ENCODE measurements around the gene VWC2.
"Not testable (repeated sequence)": the region's sequence is repeated elsewhere in the genome, so short reads cannot be mapped to it uniquely, and the experiment has no call there.

The VWC2 gene

DNA sequence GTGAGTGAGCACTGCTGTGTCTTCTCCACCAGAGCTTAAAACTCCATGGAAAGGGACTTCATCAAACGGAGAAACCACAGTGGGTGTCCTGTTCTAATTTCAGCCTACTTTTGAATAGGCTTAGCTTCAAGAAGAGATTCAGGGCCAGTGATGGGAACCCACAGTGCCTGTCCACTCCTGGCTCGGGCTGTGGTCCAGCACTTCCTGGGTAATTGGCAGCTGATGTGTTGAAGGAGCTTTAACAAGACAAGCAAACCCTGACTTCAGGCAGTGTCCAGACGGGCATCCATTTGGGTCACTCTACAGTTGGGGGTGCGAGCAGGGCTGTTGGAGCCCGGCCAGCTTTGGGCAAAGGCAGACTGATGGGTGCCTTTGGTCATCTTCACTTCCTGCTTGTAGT is 14.5 kb downstream of the VWC2 start:
- no peak for DNase-seq

GRCh38 chr7:49788455-49789059 is 15.1 kb downstream of the VWC2 start:
- DNase-seq, result no peak

DNA sequence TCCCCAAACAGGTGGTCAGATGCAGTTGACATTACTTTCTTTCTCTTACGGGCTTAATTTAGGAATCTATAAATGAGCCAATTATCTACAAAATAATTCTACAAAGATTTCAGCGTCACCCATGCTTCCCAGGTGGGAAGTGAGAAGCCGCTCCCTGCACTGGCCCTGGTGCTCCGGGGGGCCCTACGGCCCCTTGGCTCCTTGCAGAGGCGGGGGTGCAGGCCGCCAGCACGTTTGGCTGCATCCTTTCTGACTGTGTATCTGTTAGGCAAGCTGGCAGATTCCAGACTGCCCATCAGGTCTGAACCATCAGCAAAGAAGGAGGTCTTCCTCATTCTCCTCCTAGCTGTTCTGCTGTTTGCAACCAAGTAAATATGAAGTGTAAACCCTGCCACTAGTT is 16.3 kb downstream of the VWC2 start:
- DNase-seq, result no peak

DNA sequence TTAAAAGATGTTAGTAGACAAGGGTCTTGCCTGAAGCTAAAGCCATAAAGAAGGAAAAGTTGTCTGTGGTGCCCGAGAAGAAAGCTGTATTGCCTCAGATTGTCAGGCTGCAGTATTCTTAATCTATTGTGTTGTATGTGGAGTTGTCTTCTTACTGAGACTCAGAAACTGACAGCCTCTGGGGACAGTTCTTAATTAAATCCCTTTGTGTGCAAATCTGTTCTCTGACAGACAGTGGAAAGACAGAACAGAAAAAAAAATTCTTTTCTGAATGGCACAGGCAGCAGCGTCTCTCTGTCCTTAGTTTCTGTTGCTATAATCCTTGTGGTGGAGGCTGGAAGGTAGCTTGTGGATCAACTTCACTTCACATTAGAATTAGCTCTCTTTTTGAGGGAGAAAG is 16.8 kb downstream of the VWC2 start:
- no peak for DNase-seq

GRCh38 chr7:49791088-49791741 is 17.8 kb downstream of the VWC2 start:
- peak; percentile 7 to 10 for DNase-seq

DNA sequence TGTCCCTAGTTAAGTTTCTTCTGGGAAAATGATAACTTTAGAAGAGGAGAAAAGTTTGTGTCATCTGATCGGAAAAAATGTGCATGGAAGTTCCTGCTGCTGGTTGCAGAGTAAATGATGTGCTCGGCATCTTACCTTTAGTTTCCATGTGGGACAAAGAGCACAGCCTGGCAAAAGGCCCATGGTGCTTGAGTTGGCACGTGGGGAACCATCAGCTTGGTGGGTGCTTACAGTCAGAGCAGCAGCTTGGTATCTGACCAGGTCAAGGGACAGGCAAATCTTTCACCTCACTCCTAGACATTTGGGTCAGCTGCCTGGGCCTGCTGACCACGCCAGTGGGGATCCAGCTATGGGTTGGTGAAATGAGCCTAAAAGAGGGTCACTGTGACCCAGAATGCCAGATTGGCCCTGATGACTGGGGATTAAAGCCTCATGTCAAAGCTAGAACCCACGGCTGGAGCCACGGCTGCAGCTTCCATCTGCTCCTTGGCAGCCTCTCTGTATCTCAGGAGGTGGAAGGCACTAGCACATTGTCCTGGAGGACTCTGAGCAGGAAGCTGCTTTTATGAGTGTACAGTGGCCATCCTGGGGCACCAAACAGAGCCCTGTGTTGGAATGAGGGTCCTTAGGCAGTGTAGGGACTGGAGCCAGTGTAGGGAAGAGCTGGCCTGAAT is 24.7 kb downstream of the VWC2 start:
- DNase-seq, result no peak

DNA sequence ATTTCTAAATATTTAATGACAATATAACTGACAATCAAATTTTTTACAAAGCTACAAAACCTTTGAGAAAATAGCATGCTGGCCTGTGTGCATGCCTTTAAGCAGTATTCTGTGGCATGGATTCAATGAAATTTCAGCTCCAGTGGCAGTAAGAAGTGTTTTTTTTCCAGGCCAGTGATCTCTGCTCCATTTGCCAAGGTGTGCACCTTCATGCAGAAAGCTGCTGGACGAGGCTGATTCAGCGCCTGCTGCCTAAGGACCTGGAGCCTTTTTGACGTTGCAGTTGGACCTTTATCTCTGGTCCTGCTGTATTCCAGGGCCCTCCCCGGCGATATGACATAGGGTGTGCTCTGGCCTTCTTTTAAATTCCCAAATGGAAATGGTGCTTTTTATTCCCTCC is 26.6 kb downstream of the VWC2 start:
- no peak for DNase-seq

- no peak for DNase-seq
These were observed 29.2 kb downstream of the VWC2 start for GRCh38 chr7:49802600-49802999.

DNA sequence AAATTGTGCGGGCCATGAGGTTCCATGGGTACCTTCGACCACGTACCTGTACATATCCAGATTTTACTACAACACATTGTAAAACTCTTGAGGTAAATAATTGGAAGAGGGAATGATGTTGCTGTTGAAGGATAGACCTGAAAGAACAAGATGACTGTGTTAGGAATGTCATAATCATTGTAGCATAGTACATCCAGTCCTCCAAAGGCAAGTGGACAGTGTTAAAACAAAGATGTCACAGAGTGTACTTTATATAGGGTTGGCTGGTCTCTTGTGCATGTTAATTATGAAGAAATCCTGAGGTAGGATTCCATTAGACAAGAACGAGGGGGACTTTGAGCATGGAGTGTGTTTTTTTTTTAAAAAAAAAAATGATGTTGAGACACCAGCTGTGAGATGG is 30.4 kb downstream of the VWC2 start:
- no peak for DNase-seq

- DNase-seq, result no peak
These were observed 32.1 kb downstream of the VWC2 start for GRCh38 chr7:49805371-49806007.

DNA sequence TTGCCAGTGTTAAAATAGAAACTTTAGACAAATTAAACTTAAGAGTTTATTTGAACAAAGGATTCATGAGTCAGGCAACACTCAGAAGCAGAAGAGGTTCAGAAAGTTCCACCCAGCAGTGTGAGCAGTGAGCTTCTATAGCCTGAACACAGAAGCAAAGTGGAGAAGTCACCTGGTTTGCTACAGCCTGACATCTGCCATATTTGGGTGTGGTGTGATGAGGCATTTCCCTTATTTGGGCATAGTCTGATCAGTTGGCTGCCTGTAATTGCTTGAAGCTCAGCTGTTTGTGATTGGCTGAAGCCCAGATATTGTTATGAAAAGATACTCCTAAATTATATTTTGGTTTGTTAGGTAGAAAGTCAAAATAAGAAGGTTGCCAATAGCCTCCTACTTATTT is 39.1 kb downstream of the VWC2 start:
- DNase-seq, result no peak

DNA sequence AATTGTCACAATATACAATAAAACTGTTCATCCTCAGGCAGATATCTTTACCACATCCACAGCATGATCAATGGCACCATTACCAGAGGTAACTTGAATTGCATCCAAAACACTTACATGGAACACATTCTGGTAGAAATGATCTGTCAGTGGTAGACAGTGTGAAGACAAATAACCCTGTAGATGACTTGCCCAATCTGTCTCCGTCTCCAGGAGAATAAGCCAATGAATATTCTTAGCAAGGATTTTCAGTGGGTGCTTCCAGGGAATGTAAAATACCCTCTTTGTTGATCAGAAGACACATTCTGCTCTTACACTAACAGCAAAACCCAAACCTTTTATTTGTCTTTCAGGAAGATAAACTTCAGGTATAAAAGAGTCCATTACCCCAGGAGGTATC is 43.8 kb downstream of the VWC2 start:
- DNase-seq, result no peak

GRCh38 chr7:49821181-49821580 is 47.7 kb downstream of the VWC2 start:
- no peak for DNase-seq

DNA sequence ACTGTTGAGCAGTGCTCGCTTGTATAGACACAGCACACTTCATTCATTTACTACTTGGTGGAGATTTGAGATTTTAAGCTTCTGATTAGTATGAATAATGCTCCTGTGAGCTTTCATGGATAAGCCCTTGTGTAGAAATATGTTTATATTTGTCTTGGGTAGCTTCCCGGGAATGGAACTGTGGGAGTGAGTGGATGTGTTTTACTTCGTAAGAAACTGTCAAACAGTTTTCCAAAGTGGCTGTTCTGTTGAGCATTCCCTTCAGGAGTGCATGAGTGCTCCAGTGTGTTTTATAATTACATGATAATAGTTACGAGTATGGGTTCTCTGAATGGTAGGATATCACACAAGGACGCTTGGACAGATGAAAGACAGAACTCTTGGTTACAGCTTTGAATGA is 49.4 kb downstream of the VWC2 start:
- no peak for DNase-seq

- no peak for DNase-seq
These were observed 50.1 kb downstream of the VWC2 start for GRCh38 chr7:49823566-49823965.

- DNase-seq, result no peak
These were observed 66.6 kb downstream of the VWC2 start for GRCh38 chr7:49839863-49840645.

DNA sequence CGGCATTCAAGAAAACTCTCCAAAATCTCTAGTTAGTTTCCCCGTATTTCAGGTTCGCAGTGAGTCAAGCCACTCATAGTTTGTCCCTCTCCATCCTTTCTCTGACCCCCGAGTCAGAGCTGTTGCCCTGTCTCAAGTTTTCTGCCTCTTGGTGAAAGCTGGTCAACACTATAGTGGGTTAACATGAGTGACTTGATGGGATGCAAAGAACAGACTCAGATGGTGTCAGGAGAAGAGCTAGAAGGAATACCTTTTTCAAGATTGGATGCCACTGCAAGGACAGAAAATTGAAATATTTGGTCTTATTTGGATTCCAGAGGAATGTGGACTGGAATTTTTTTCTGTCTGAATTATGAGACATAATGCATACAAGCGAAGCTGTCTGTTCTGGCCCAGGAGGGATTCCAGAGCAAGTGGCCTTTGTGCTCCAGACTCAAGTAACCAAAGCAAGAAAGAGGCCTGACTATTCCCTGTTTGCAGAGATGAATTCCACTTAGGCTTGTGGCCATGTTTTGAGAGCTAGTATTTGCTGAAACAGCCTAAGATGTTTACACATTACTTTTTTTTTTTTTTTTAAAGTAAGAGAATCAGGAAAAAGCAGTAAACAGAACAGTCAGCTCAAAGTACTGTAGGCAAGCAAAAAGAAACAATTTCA is 67.4 kb downstream of the VWC2 start:
- DNase-seq, result no peak

DNA sequence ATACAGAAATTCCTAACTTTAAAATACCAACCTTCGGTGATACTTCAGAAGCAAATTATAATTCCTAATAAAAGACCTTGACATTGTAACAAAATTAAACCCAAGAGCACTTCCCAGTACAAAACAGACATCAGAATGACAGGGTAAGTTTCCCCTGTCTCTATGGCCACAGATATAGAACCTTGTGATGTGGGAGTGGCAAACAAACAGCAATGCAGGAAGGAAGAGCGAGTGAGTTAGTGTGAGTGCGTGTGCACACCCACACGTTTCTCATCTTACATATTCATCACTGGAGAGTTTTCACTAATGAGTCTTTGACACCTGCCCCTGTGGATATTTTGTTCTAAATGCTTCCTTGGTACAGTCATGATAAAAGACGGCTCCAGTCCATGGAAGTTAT is 72.2 kb downstream of the VWC2 start:
- DNase-seq, result no peak

DNA sequence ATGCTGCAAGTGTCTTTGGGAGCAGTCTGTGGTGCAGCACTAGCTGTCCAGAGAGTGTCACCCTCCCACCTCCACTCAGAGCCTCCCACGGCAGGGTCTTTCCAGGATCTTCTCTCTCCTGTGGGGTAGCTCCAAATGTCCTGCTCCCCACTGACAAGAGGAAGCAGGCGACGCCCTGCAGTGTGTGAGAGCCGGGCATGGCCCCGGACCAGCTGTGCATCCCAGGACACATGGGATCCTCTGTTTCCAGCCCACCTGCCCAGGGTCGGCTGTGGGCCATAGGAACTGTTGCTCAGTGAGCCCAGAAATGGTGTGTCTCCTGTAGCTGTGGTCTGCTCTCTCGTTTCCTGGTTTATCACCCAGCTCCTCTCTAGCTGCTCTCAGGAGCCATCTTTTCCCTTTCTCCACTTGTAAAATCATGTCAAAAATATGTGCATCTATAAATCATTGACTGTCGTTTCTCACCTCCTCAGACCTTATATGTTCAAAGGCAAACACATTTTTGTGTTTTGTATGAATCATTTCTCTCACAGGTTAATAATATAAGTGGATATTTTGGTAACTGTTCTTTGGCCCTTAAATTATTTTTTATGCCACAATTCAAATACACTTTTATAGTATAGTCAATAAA is 74.9 kb downstream of the VWC2 start:
- no peak for DNase-seq

GRCh38 chr7:49850921-49851613 is 77.6 kb downstream of the VWC2 start:
- DNase-seq, result no peak

- DNase-seq, result not testable (repeated sequence)
These were observed 78.1 kb downstream of the VWC2 start for GRCh38 chr7:49851614-49851934.

Data from inflammatory macrophage treated with lipopolysaccharide for 1 hour (primary cell).